Measurements from ENCODE around the gene ACCSL.

ACCSL gene

GRCh38 chr11:44032299-44033085, 15.3 kb upstream of the ACCSL start:
- no peaks in the 10 kb centered on the region for H3K36me3 ChIP-seq (ENCODE audit: control insufficient read depth in 1 of 2, insufficient read depth in 2 of 2, low read length in 2 of 2)
- H3K27me3 ChIP-seq (ENCODE audit: control insufficient read depth in 1 of 2, insufficient read depth in 2 of 2, low read length in 2 of 2): peaks cover 0 to 3% of the 10 kb centered on the region in 2 donors
- H3K27ac ChIP-seq (ENCODE audit: low read depth, low read length): no peak overlapping the region
- no peaks in the 10 kb centered on the region for H3K9me3 ChIP-seq (ENCODE audit: control insufficient read depth in 1 of 2, low read length in 2 of 2)
- no peak overlapping the region for H3K9ac ChIP-seq (ENCODE audit: low read depth in 1 of 2, low read length in 2 of 2)
- no peaks in the 10 kb centered on the region for H3K4me1 ChIP-seq (ENCODE audit: control insufficient read depth in 1 of 2, insufficient read depth in 2 of 2, low read length in 2 of 2)
- H3K4me3 ChIP-seq (ENCODE audit: low read depth in 1 of 2, low read length in 2 of 2): no peak overlapping the region

GRCh38 chr11:44033411-44033850, 14.3 kb upstream of the ACCSL start:
- Histone ChIP-seq H3K27ac (ENCODE audit: low read depth, low read length) (no peak overlapping the region), H3K36me3 (ENCODE audit: control insufficient read depth in 1 of 2, insufficient read depth in 2 of 2, low read length in 2 of 2) (no peaks in the 10 kb centered on the region), H3K27me3 (ENCODE audit: control insufficient read depth in 1 of 2, insufficient read depth in 2 of 2, low read length in 2 of 2) (peaks cover 0 to 3% of the 10 kb centered on the region in 2 donors), H3K9me3 (ENCODE audit: control insufficient read depth in 1 of 2, low read length in 2 of 2) (no peaks in the 10 kb centered on the region), H3K9ac (ENCODE audit: low read depth in 1 of 2, low read length in 2 of 2) (no peak overlapping the region), H3K4me3 (ENCODE audit: low read depth in 1 of 2, low read length in 2 of 2) (no peak overlapping the region), H3K4me1 (ENCODE audit: control insufficient read depth in 1 of 2, insufficient read depth in 2 of 2, low read length in 2 of 2) (no peaks in the 10 kb centered on the region)

- Histone ChIP-seq H3K27me3 (ENCODE audit: control insufficient read depth in 1 of 2, insufficient read depth in 2 of 2, low read length in 2 of 2) (peaks cover 0 to 3% of the 10 kb centered on the region in 2 donors), H3K27ac (ENCODE audit: low read depth, low read length) (no peak overlapping the region), H3K9ac (ENCODE audit: low read depth in 1 of 2, low read length in 2 of 2) (no peak overlapping the region), H3K9me3 (ENCODE audit: control insufficient read depth in 1 of 2, low read length in 2 of 2) (no peaks in the 10 kb centered on the region), H3K4me1 (ENCODE audit: control insufficient read depth in 1 of 2, insufficient read depth in 2 of 2, low read length in 2 of 2) (no peaks in the 10 kb centered on the region), H3K36me3 (ENCODE audit: control insufficient read depth in 1 of 2, insufficient read depth in 2 of 2, low read length in 2 of 2) (no peaks in the 10 kb centered on the region), H3K4me3 (ENCODE audit: low read depth in 1 of 2, low read length in 2 of 2) (no peak overlapping the region)
These were observed 13.9 kb upstream of the ACCSL start for GRCh38 chr11:44033856-44034255.

GRCh38 chr11:44034639-44035038, 13.1 kb upstream of the ACCSL start:
- Histone ChIP-seq H3K27me3 (ENCODE audit: control insufficient read depth in 1 of 2, insufficient read depth in 2 of 2, low read length in 2 of 2) (no peaks in the 10 kb centered on the region), H3K4me3 (ENCODE audit: low read depth in 1 of 2, low read length in 2 of 2) (no peak overlapping the region), H3K9ac (ENCODE audit: low read depth in 1 of 2, low read length in 2 of 2) (no peak overlapping the region), H3K4me1 (ENCODE audit: control insufficient read depth in 1 of 2, insufficient read depth in 2 of 2, low read length in 2 of 2) (no peaks in the 10 kb centered on the region), H3K36me3 (ENCODE audit: control insufficient read depth in 1 of 2, insufficient read depth in 2 of 2, low read length in 2 of 2) (no peaks in the 10 kb centered on the region), H3K9me3 (ENCODE audit: control insufficient read depth in 1 of 2, low read length in 2 of 2) (no peaks in the 10 kb centered on the region), H3K27ac (ENCODE audit: low read depth, low read length) (no peak overlapping the region)

- Histone ChIP-seq H3K4me3 (ENCODE audit: low read depth in 1 of 2, low read length in 2 of 2) (no peak overlapping the region), H3K27ac (ENCODE audit: low read depth, low read length) (no peak overlapping the region), H3K27me3 (ENCODE audit: control insufficient read depth in 1 of 2, insufficient read depth in 2 of 2, low read length in 2 of 2) (no peaks in the 10 kb centered on the region), H3K9ac (ENCODE audit: low read depth in 1 of 2, low read length in 2 of 2) (no peak overlapping the region), H3K4me1 (ENCODE audit: control insufficient read depth in 1 of 2, insufficient read depth in 2 of 2, low read length in 2 of 2) (no peaks in the 10 kb centered on the region), H3K9me3 (ENCODE audit: control insufficient read depth in 1 of 2, low read length in 2 of 2) (no peaks in the 10 kb centered on the region), H3K36me3 (ENCODE audit: control insufficient read depth in 1 of 2, insufficient read depth in 2 of 2, low read length in 2 of 2) (no peaks in the 10 kb centered on the region)
These were observed 10.7 kb upstream of the ACCSL start for GRCh38 chr11:44036811-44037657.

- no peaks in the 10 kb centered on the region for H3K9me3 ChIP-seq (ENCODE audit: control insufficient read depth in 1 of 2, low read length in 2 of 2)
- H3K27me3 ChIP-seq (ENCODE audit: control insufficient read depth in 1 of 2, insufficient read depth in 2 of 2, low read length in 2 of 2): no peaks in the 10 kb centered on the region
- H3K9ac ChIP-seq (ENCODE audit: low read depth in 1 of 2, low read length in 2 of 2): no peak overlapping the region
- H3K4me1 ChIP-seq (ENCODE audit: control insufficient read depth in 1 of 2, insufficient read depth in 2 of 2, low read length in 2 of 2): no peaks in the 10 kb centered on the region
- no peaks in the 10 kb centered on the region for H3K36me3 ChIP-seq (ENCODE audit: control insufficient read depth in 1 of 2, insufficient read depth in 2 of 2, low read length in 2 of 2)
- H3K27ac ChIP-seq (ENCODE audit: low read depth, low read length): no peak overlapping the region
- no peak overlapping the region for H3K4me3 ChIP-seq (ENCODE audit: low read depth in 1 of 2, low read length in 2 of 2)
These were observed 10.2 kb upstream of the ACCSL start for GRCh38 chr11:44037658-44037998.

- Histone ChIP-seq H3K9ac (ENCODE audit: low read depth in 1 of 2, low read length in 2 of 2) (no peak overlapping the region), H3K27me3 (ENCODE audit: control insufficient read depth in 1 of 2, insufficient read depth in 2 of 2, low read length in 2 of 2) (no peaks in the 10 kb centered on the region), H3K27ac (ENCODE audit: low read depth, low read length) (no peak overlapping the region), H3K4me1 (ENCODE audit: control insufficient read depth in 1 of 2, insufficient read depth in 2 of 2, low read length in 2 of 2) (no peaks in the 10 kb centered on the region), H3K36me3 (ENCODE audit: control insufficient read depth in 1 of 2, insufficient read depth in 2 of 2, low read length in 2 of 2) (no peaks in the 10 kb centered on the region), H3K9me3 (ENCODE audit: control insufficient read depth in 1 of 2, low read length in 2 of 2) (no peaks in the 10 kb centered on the region), H3K4me3 (ENCODE audit: low read depth in 1 of 2, low read length in 2 of 2) (no peak overlapping the region)
These were observed 4.6 kb upstream of the ACCSL start for GRCh38 chr11:44043157-44043556.

GRCh38 chr11:44046182-44046581, 1.6 kb upstream of the ACCSL start:
- H3K27ac ChIP-seq (ENCODE audit: low read depth, low read length): no peak overlapping the region
- H3K4me3 ChIP-seq (ENCODE audit: low read depth in 1 of 2, low read length in 2 of 2): no peak overlapping the region
- no peaks in the 10 kb centered on the region for H3K9me3 ChIP-seq (ENCODE audit: control insufficient read depth in 1 of 2, low read length in 2 of 2)
- no peak overlapping the region for H3K9ac ChIP-seq (ENCODE audit: low read depth in 1 of 2, low read length in 2 of 2)
- no peaks in the 10 kb centered on the region for H3K4me1 ChIP-seq (ENCODE audit: control insufficient read depth in 1 of 2, insufficient read depth in 2 of 2, low read length in 2 of 2)
- no peaks in the 10 kb centered on the region for H3K36me3 ChIP-seq (ENCODE audit: control insufficient read depth in 1 of 2, insufficient read depth in 2 of 2, low read length in 2 of 2)
- H3K27me3 ChIP-seq (ENCODE audit: control insufficient read depth in 1 of 2, insufficient read depth in 2 of 2, low read length in 2 of 2): no peaks in the 10 kb centered on the region

GRCh38 chr11:44047298-44047697, 483 bp upstream of the ACCSL start:
- Histone ChIP-seq H3K36me3 (ENCODE audit: control insufficient read depth in 1 of 2, insufficient read depth in 2 of 2, low read length in 2 of 2) (no peaks in the 10 kb centered on the region), H3K4me3 (ENCODE audit: low read depth in 1 of 2, low read length in 2 of 2) (no peak overlapping the region), H3K9ac (ENCODE audit: low read depth in 1 of 2, low read length in 2 of 2) (no peak overlapping the region), H3K9me3 (ENCODE audit: control insufficient read depth in 1 of 2, low read length in 2 of 2) (no peaks in the 10 kb centered on the region), H3K4me1 (ENCODE audit: control insufficient read depth in 1 of 2, insufficient read depth in 2 of 2, low read length in 2 of 2) (no peaks in the 10 kb centered on the region), H3K27ac (ENCODE audit: low read depth, low read length) (no peak overlapping the region), H3K27me3 (ENCODE audit: control insufficient read depth in 1 of 2, insufficient read depth in 2 of 2, low read length in 2 of 2) (no peaks in the 10 kb centered on the region)

- H3K9ac ChIP-seq (ENCODE audit: low read depth in 1 of 2, low read length in 2 of 2): no peak overlapping the region
- H3K27me3 ChIP-seq (ENCODE audit: control insufficient read depth in 1 of 2, insufficient read depth in 2 of 2, low read length in 2 of 2): no peaks in the 10 kb centered on the region
These were observed 2.1 kb downstream of the ACCSL start for GRCh38 chr11:44049832-44050231.

More at GRCh38 chr11:44049832-44050231, 2.1 kb downstream of the ACCSL start:
- Histone ChIP-seq H3K27ac (ENCODE audit: low read depth, low read length) (no peak overlapping the region), H3K4me3 (ENCODE audit: low read depth in 1 of 2, low read length in 2 of 2) (no peak overlapping the region), H3K9me3 (ENCODE audit: control insufficient read depth in 1 of 2, low read length in 2 of 2) (no peaks in the 10 kb centered on the region), H3K36me3 (ENCODE audit: control insufficient read depth in 1 of 2, insufficient read depth in 2 of 2, low read length in 2 of 2) (no peaks in the 10 kb centered on the region), H3K4me1 (ENCODE audit: control insufficient read depth in 1 of 2, insufficient read depth in 2 of 2, low read length in 2 of 2) (no peaks in the 10 kb centered on the region)

All from duodenal mucosa (tissue), 2 donors.